HepG2 (cell line): ENCODE results near the gene NCKAP1. TPM values are rescaled to one million over a fixed set of nuclear protein-coding genes. Genes with fewer than 3 reads are reported as not detected.

Source experiments
- BCL3 ChIP-seq: sonication (generic); formaldehyde crosslinking; IDR thresholded peaks from 2 replicates; pipeline ENCODE4 v1.5.1; 2020; ENCODE audit warnings: mild to moderate bottlenecking, missing genetic modification reagents, moderate library complexity
- HIVEP1 ChIP-seq: sonication (generic); formaldehyde crosslinking; IDR thresholded peaks from 2 replicates; pipeline ENCODE4 v1.4.0; 2020; ENCODE audit warnings: mild to moderate bottlenecking, missing genetic modification reagents
- MEIS1 ChIP-seq: sonication (generic); formaldehyde crosslinking; IDR thresholded peaks from 2 replicates; pipeline ENCODE4 v1.9.0; 2021; ENCODE audit warnings: mild to moderate bottlenecking, missing genetic modification reagents, moderate library complexity, borderline replicate concordance
- NFAT5 ChIP-seq: sonication (generic); formaldehyde crosslinking; IDR thresholded peaks from 2 replicates; pipeline ENCODE4 v1.4.0; 2020; ENCODE audit warnings: missing genetic modification reagents
- TGIF2 ChIP-seq: IDR thresholded peaks from 2 replicates; pipeline ENCODE4 v1.6.1; 2016; ENCODE audit warnings: control low read depth, missing compliant biosample characterization
- THAP11 ChIP-seq: IDR thresholded peaks from 2 replicates; pipeline ENCODE4 v1.6.1; 2016; ENCODE audit warnings: missing biosample characterization, missing genetic modification reagents
- ZNF3 ChIP-seq: IDR thresholded peaks from 2 replicates; pipeline ENCODE4 v1.7.0; 2017; ENCODE audit warnings: inconsistent platforms
- ZNF564 ChIP-seq: sonication (generic); formaldehyde crosslinking; IDR thresholded peaks from 2 replicates; pipeline ENCODE4 v1.8.1; 2023; ENCODE audit warnings: mild to moderate bottlenecking, missing genetic modification reagents
- ZNF614 ChIP-seq: IDR thresholded peaks from 2 replicates; pipeline ENCODE4 v1.6.1; 2018; ENCODE audit warnings: missing biosample characterization, missing genetic modification reagents, inconsistent platforms, borderline replicate concordance
- ZNF777 ChIP-seq: sonication (generic); formaldehyde crosslinking; IDR thresholded peaks from 2 replicates; pipeline ENCODE4 v1.4.0; 2020; ENCODE audit warnings: missing genetic modification reagents
- polyA plus RNA-seq, 8 experiments: library from polyadenylated mRNA; depleted of rRNA in 3 of 8; stranded (reverse) in 7 of 8; unstranded in 1 of 8; fragments of >200 nt; fragmentation: Illumina TruSeq in 4 of 8; extraction: Trizol in 4 of 8; gene quantifications; 2 replicates each; pipeline versions ENCODE4 v1.2.1 to v1.2.3, GENCODE V29; 2011 to 2016; ENCODE audit warnings: low read depth in 4 of 8, missing spikeins in 1 of 8, mixed read lengths in 1 of 8; ENCODE audit not compliant: insufficient read depth in 1 of 8
- total RNA-seq, 5 experiments: library from RNA; depleted of rRNA; stranded (reverse); fragments of >200 nt; fragmentation: Illumina TruSeq; extraction: Trizol; gene quantifications; 2 replicates each; pipeline ENCODE4 v1.2.3, GENCODE V29; 2016; ENCODE audit warnings: low read depth in 1 of 5
- TF ChIP-seq, protein P1 (sequence below), 2 experiments: sonication (generic) in 1 of 2; formaldehyde crosslinking in 1 of 2; IDR thresholded peaks; 2 replicates each; pipeline versions ENCODE4 v1.4.0 to v1.6.1; 2016 to 2020; ENCODE audit warnings: borderline replicate concordance in 1 of 2, low read depth in 1 of 2, mild to moderate bottlenecking in 1 of 2, missing genetic modification reagents in 1 of 2
- TF ChIP-seq, protein P2 (sequence below): IDR thresholded peaks from 2 replicates; pipeline ENCODE4 v1.6.1; 2018; ENCODE audit warnings: missing genetic modification reagents, mild to moderate bottlenecking, missing compliant biosample characterization
- TF ChIP-seq, protein P3 (sequence below): sonication (generic); formaldehyde crosslinking; IDR thresholded peaks from 2 replicates; pipeline ENCODE4 v1.4.0; 2020; ENCODE audit warnings: missing genetic modification reagents

Gene NCKAP1
- total and polyA plus RNA-seq, 2 of the 13 experiments (the other 11 are each of a cell fraction or from before 2014, with no cell fraction given), result 72.1 to 96.3 TPM

- TF ChIP-seq NFAT5 (CRISPR knock-in tag) (no peak), BCL3 (CRISPR knock-in tag) (peak; percentile 87), ZNF3 (CRISPR knock-in tag) (no peak), HIVEP1 (CRISPR knock-in tag) (0 out of 2 replicates have a peak, but pooled peaks have one; percentile 27), THAP11 (CRISPR knock-in tag) (peak; percentile 61), ZNF564 (CRISPR knock-in tag) (0 out of 2 replicates have a peak, but pooled peaks have one; percentile 64), MEIS1 (CRISPR knock-in tag) (peak; percentile 66; the same call in 1 of the 2 replicates), ZNF777 (CRISPR knock-in tag) (peak; percentile 62), ZNF614 (CRISPR knock-in tag) (0 out of 2 replicates have a peak, but pooled peaks have one; percentile 49), TGIF2 (CRISPR knock-in tag) (peak; percentile 74; the same call in 1 of the 2 replicates)
- TF ChIP-seq, protein P1, sequence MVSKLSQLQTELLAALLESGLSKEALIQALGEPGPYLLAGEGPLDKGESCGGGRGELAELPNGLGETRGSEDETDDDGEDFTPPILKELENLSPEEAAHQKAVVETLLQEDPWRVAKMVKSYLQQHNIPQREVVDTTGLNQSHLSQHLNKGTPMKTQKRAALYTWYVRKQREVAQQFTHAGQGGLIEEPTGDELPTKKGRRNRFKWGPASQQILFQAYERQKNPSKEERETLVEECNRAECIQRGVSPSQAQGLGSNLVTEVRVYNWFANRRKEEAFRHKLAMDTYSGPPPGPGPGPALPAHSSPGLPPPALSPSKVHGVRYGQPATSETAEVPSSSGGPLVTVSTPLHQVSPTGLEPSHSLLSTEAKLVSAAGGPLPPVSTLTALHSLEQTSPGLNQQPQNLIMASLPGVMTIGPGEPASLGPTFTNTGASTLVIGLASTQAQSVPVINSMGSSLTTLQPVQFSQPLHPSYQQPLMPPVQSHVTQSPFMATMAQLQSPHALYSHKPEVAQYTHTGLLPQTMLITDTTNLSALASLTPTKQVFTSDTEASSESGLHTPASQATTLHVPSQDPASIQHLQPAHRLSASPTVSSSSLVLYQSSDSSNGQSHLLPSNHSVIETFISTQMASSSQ (IDR thresholded peaks at IDR 0.05; ENCODE audit: low read depth), result 0 out of 2 replicates have a peak, but pooled peaks have one; percentile 12
- TF ChIP-seq, protein P1 (CRISPR knock-in tag; IDR thresholded peaks at IDR 0.05; ENCODE audit: borderline replicate concordance), result no peak
- TF ChIP-seq, protein P2, sequence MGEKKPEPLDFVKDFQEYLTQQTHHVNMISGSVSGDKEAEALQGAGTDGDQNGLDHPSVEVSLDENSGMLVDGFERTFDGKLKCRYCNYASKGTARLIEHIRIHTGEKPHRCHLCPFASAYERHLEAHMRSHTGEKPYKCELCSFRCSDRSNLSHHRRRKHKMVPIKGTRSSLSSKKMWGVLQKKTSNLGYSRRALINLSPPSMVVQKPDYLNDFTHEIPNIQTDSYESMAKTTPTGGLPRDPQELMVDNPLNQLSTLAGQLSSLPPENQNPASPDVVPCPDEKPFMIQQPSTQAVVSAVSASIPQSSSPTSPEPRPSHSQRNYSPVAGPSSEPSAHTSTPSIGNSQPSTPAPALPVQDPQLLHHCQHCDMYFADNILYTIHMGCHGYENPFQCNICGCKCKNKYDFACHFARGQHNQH, result peak; percentile 80
- TF ChIP-seq, protein P3, sequence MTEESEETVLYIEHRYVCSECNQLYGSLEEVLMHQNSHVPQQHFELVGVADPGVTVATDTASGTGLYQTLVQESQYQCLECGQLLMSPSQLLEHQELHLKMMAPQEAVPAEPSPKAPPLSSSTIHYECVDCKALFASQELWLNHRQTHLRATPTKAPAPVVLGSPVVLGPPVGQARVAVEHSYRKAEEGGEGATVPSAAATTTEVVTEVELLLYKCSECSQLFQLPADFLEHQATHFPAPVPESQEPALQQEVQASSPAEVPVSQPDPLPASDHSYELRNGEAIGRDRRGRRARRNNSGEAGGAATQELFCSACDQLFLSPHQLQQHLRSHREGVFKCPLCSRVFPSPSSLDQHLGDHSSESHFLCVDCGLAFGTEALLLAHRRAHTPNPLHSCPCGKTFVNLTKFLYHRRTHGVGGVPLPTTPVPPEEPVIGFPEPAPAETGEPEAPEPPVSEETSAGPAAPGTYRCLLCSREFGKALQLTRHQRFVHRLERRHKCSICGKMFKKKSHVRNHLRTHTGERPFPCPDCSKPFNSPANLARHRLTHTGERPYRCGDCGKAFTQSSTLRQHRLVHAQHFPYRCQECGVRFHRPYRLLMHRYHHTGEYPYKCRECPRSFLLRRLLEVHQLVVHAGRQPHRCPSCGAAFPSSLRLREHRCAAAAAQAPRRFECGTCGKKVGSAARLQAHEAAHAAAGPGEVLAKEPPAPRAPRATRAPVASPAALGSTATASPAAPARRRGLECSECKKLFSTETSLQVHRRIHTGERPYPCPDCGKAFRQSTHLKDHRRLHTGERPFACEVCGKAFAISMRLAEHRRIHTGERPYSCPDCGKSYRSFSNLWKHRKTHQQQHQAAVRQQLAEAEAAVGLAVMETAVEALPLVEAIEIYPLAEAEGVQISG (CRISPR knock-in tag), result peak; percentile 70
Measured at GRCh38 chr2:183078464-183079138, 40.3 kb upstream of the NCKAP1 start, which contains the start of gene DUSP19 (continued).
